GM18870 (cell line): ENCODE data around the gene CDC26.
"Not testable (repeated sequence)": the region's sequence is repeated elsewhere in the genome, so short reads cannot be mapped to it uniquely, and the experiment has no call there.

Experiments
- ATAC-seq: cut with Tn5 transposase; IDR thresholded peaks from one replicate; pipeline ENCODE4 v1.9.1; 2021; ENCODE audit warnings: moderate library complexity; ENCODE audit not compliant: unreplicated experiment

Gene CDC26

GRCh38 chr9:113244556-113244955, 30.8 kb downstream of the CDC26 start:
- ATAC-seq: no peak

- ATAC-seq: no peak
Observed at GRCh38 chr9:113241161-113241560, 34.2 kb downstream of the CDC26 start.

GRCh38 chr9:113238859-113239232, 36.5 kb downstream of the CDC26 start:
- no peak for ATAC-seq

- no peak for ATAC-seq
Observed at GRCh38 chr9:113238202-113238858, 37.0 kb downstream of the CDC26 start.

GRCh38 chr9:113237026-113237425, 38.3 kb downstream of the CDC26 start:
- ATAC-seq: no peak

GRCh38 chr9:113235701-113236255, 39.6 kb downstream of the CDC26 start:
- ATAC-seq: not testable (repeated sequence)

GRCh38 chr9:113231701-113232100, 43.7 kb downstream of the CDC26 start:
- ATAC-seq: no peak

- no peak for ATAC-seq
Observed at GRCh38 chr9:113228130-113228665, 47.2 kb downstream of the CDC26 start.

- ATAC-seq: no peak
Observed at GRCh38 chr9:113227436-113227835, 47.9 kb downstream of the CDC26 start.

- no peak for ATAC-seq
Observed at GRCh38 chr9:113223963-113224362, 51.4 kb downstream of the CDC26 start.

- no peak for ATAC-seq
Observed at GRCh38 chr9:113222482-113222841, 52.9 kb downstream of the CDC26 start.

- ATAC-seq: no peak
Observed at GRCh38 chr9:113221800-113222481, 53.4 kb downstream of the CDC26 start.

- peak; percentile 67 for ATAC-seq
Observed at GRCh38 chr9:113221003-113221799, 54.2 kb downstream of the CDC26 start, which contains the start of the genes FKBP15 and SLC31A1. Gene FKBP15, minus strand, starts transcription at chr9:113221277. Its CDS starts 34 bp downstream, at chr9:113221243. Gene SLC31A1, plus strand, starts transcription at chr9:113221544. Its CDS starts 34,605 bp downstream, at chr9:113256149.

GRCh38 chr9:113220467-113221002, 54.8 kb downstream of the CDC26 start:
- no peak for ATAC-seq

- peak; percentile 69 for ATAC-seq
Observed at GRCh38 chr9:113219969-113220368, 55.4 kb downstream of the CDC26 start.

- ATAC-seq: peak; percentile 47
Observed at GRCh38 chr9:113219186-113219936, 56.0 kb downstream of the CDC26 start.
